IPS-NIHi11 (cell line): ENCODE results near the gene ACTR1A.
"Not testable (repeated sequence)": the region's sequence is repeated elsewhere in the genome, so short reads cannot be mapped to it uniquely, and the experiment has no call there.

Source experiments
- DNase-seq: peaks from one replicate; pipeline ENCODE4 v3.0.0; 2012; ENCODE audit warnings: mixed read lengths, low spot score

Gene ACTR1A

GRCh38 chr10:102514487-102515311 lies 12.2 kb upstream of the ACTR1A start:
- DNase-seq = no peak

GRCh38 chr10:102511583-102512274 lies 9.2 kb upstream of the ACTR1A start:
- DNase-seq = no peak

GRCh38 chr10:102509387-102509786 lies 6.9 kb upstream of the ACTR1A start:
- no peak for DNase-seq

GRCh38 chr10:102508506-102508905 lies 6.0 kb upstream of the ACTR1A start:
- no peak for DNase-seq

- DNase-seq = no peak
These were observed 5.0 kb upstream of the ACTR1A start for GRCh38 chr10:102507521-102507920.

- no peak for DNase-seq
These were observed 3.1 kb upstream of the ACTR1A start for GRCh38 chr10:102505462-102506115.

- no peak for DNase-seq
These were observed 2.4 kb upstream of the ACTR1A start for GRCh38 chr10:102504976-102505300.

- DNase-seq = peak; percentile 62
These were observed 1.9 kb upstream of the ACTR1A start for GRCh38 chr10:102504179-102504975.

- peak; percentile 97 for DNase-seq
These were observed 1.0 kb upstream of the ACTR1A start, which contains the start of gene SUFU for GRCh38 chr10:102503264-102504178. Gene SUFU, plus strand, starts transcription at chr10:102503972. Its CDS starts 181 bp downstream, at chr10:102504153.

GRCh38 chr10:102502029-102502336 lies 529 bp downstream of the ACTR1A start:
- peak; percentile 99 for DNase-seq

- no peak for DNase-seq
These were observed 1.1 kb downstream of the ACTR1A start for GRCh38 chr10:102501201-102502028.

GRCh38 chr10:102500686-102501085 lies 1.8 kb downstream of the ACTR1A start:
- DNase-seq = not testable (repeated sequence)

- DNase-seq = no peak
These were observed 3.2 kb downstream of the ACTR1A start for GRCh38 chr10:102499356-102499755.

- DNase-seq = no peak
These were observed 5.0 kb downstream of the ACTR1A start for GRCh38 chr10:102497545-102497944.

GRCh38 chr10:102493771-102494170 lies 8.7 kb downstream of the ACTR1A start:
- no peak for DNase-seq

- DNase-seq = no peak
These were observed 9.5 kb downstream of the ACTR1A start for GRCh38 chr10:102492983-102493382.

- no peak for DNase-seq
These were observed 10.1 kb downstream of the ACTR1A start for GRCh38 chr10:102492344-102492939.

GRCh38 chr10:102491136-102491535 lies 11.4 kb downstream of the ACTR1A start:
- no peak for DNase-seq

GRCh38 chr10:102485093-102485784 lies 17.3 kb downstream of the ACTR1A start:
- DNase-seq = no peak
